ENCODE results near the gene GSC2.

DNA sequence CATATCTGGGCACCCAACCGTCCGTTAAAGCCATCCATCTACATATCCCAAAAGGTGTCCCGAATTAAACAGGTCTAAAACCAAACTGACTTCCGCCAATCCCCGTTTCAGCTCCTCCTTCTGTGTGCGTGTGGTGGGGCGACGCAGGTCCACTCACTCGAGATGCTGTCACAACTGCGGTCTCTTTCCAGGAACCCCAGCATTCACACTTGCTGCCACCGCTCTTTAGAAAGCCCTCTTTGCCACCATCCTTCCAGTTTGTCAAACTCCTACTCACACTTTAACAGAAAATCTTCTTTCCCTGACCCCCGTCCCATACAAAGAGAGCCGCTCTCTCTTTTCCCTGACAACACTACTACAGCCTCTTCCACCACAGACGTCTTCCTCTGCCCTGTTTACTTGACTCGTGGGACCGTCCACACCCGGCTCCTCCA, 6.1 kb downstream of the GSC2 start:
- TF ChIP-seq, protein P1, sequence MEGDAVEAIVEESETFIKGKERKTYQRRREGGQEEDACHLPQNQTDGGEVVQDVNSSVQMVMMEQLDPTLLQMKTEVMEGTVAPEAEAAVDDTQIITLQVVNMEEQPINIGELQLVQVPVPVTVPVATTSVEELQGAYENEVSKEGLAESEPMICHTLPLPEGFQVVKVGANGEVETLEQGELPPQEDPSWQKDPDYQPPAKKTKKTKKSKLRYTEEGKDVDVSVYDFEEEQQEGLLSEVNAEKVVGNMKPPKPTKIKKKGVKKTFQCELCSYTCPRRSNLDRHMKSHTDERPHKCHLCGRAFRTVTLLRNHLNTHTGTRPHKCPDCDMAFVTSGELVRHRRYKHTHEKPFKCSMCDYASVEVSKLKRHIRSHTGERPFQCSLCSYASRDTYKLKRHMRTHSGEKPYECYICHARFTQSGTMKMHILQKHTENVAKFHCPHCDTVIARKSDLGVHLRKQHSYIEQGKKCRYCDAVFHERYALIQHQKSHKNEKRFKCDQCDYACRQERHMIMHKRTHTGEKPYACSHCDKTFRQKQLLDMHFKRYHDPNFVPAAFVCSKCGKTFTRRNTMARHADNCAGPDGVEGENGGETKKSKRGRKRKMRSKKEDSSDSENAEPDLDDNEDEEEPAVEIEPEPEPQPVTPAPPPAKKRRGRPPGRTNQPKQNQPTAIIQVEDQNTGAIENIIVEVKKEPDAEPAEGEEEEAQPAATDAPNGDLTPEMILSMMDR (IDR thresholded peaks at IDR 0.05; ENCODE audit: low read depth, low read length, poor library complexity, severe bottlenecking), result no peak
- no peak for TF ChIP-seq EZH2phosphoT487 (IDR thresholded peaks at IDR 0.05; ENCODE audit: borderline replicate concordance, low read length)

Data from DOHH2 (cell line).